SU-DHL-6 (cell line): ENCODE results near the gene GSK3B.

Experiments used
- H2AFZ ChIP-seq: fragments of 200-600 bp; sonication (generic); 2 replicates; pipeline ENCODE4 v1.6.1; 2014; ENCODE audit warnings: low read depth, mild to moderate bottlenecking, moderate library complexity, mixed read lengths, antibody characterized with exemption, low read length; ENCODE audit not compliant: severe bottlenecking
- H3F3A ChIP-seq: fragments of 200-600 bp; shearing (Covaris generic); 2 replicates; pipeline ENCODE4 v1.6.0; 2016; ENCODE audit warnings: antibody characterized with exemption, mild to moderate bottlenecking; ENCODE audit not compliant: insufficient read depth
- H3K27ac ChIP-seq: fragments of 200-600 bp; sonication (generic); 2 replicates; pipeline ENCODE4 v1.5.1; 2016; ENCODE audit warnings: low read depth, mild to moderate bottlenecking, low read length, moderate library complexity, mixed read lengths
- H3K27me3 ChIP-seq: fragments of 200-600 bp; sonication (generic), shearing (Covaris generic); 2 replicates; pipeline ENCODE4 v1.6.0; 2014; ENCODE audit warnings: mild to moderate bottlenecking, low read length
- H3K36me3 ChIP-seq: fragments of 200-600 bp; sonication (generic); 2 replicates; pipeline ENCODE4 v1.6.1; 2014; ENCODE audit warnings: mild to moderate bottlenecking, low read length, mixed read lengths
- H3K4me2 ChIP-seq: fragments of 300-600, 200-600 bp; shearing (Covaris generic), sonication (generic); 2 replicates; pipeline ENCODE4 v1.6.0; 2014; ENCODE audit warnings: low read length, low read depth, mild to moderate bottlenecking; ENCODE audit not compliant: poor library complexity, severe bottlenecking
- H3K4me3 ChIP-seq: fragments of 200-600 bp; sonication (generic); 2 replicates; pipeline ENCODE4 v1.5.1; 2014; ENCODE audit warnings: antibody characterized with exemption, low read length, mild to moderate bottlenecking, mixed read lengths; ENCODE audit not compliant: insufficient read depth, poor library complexity, severe bottlenecking
- H3K79me2 ChIP-seq: fragments of 200-600 bp; sonication (generic); 2 replicates; pipeline ENCODE4 v1.6.1; 2014; ENCODE audit warnings: mild to moderate bottlenecking, low read length, moderate library complexity; ENCODE audit not compliant: insufficient read depth
- H3K9ac ChIP-seq: fragments of 200-600 bp; sonication (generic); 2 replicates; pipeline ENCODE4 v1.7.0; 2014; ENCODE audit warnings: mild to moderate bottlenecking, low read length
- H3K9me2 ChIP-seq: fragments of 200-600 bp; sonication (generic); replicated peaks from 2 replicates; pipeline ENCODE4 v1.6.1; 2014; ENCODE audit warnings: low read length; ENCODE audit not compliant: insufficient read depth
- H3K9me3 ChIP-seq: fragments of 200-600 bp; sonication (generic); 2 replicates; pipeline ENCODE4 v1.6.1; 2014; ENCODE audit warnings: low read length, mixed read lengths; ENCODE audit not compliant: insufficient read depth
- H4K20me1 ChIP-seq: fragments of 200-600 bp; sonication (generic); 2 replicates; pipeline ENCODE4 v1.6.1; 2014; ENCODE audit warnings: low read depth, mild to moderate bottlenecking, antibody characterized with exemption, low read length, moderate library complexity, mixed read lengths
- EZH2phosphoT487 ChIP-seq: fragments of 200-600 bp; sonication (generic), shearing (Covaris generic); conservative IDR thresholded peaks from 2 replicates; pipeline ENCODE4 v1.6.1; 2018; ENCODE audit warnings: mild to moderate bottlenecking, antibody characterized with exemption, low read length, moderate library complexity, mixed read lengths
- TF ChIP-seq, protein P1 (sequence below): fragments of 200-600 bp; sonication (generic); IDR thresholded peaks from one replicate; pipeline ENCODE4 v1.5.1; 2017; ENCODE audit warnings: antibody characterized with exemption, mild to moderate bottlenecking, low read length, moderate library complexity; ENCODE audit not compliant: insufficient read depth, poor library complexity, severe bottlenecking

Gene GSK3B

DNA sequence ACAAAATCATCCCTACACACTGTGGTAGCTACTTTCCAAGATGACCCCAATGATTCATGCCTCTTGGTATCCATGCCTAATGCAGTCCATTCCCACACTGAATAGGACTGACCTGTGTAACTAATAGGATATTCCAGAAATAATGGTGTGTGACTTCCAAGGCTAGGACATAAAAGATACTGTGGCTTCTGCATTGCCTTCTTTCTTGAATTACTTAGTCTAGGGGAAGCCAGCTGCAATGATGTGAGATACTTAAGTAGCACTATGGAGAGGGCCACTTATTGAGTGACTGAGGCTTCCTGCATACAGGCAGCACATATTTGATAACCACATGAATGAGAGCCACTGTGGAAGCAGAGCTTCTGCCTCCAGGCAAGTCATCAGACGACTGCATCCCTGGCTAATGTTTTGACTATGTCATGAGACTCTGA, 262.3 kb downstream of the GSK3B start:
- H3K36me3 ChIP-seq, result no peaks in the 10 kb centered on the region
- no peaks in the 10 kb centered on the region for H3K79me2 ChIP-seq
- H3K27ac ChIP-seq, result no peak overlapping the region
- no peak overlapping the region for H3K4me2 ChIP-seq
- no peaks in the 10 kb centered on the region for H3K27me3 ChIP-seq
- no peak overlapping the region for H2AFZ ChIP-seq
- H3K9me2 ChIP-seq, result no peaks in the 10 kb centered on the region
- H3F3A ChIP-seq, result no peaks in the 10 kb centered on the region
- no peak overlapping the region for H3K9ac ChIP-seq
- H3K9me3 ChIP-seq, result no peaks in the 10 kb centered on the region
- no peak overlapping the region for H3K4me3 ChIP-seq
- H4K20me1 ChIP-seq, result no peaks in the 10 kb centered on the region
- no peak for TF ChIP-seq EZH2phosphoT487

DNA sequence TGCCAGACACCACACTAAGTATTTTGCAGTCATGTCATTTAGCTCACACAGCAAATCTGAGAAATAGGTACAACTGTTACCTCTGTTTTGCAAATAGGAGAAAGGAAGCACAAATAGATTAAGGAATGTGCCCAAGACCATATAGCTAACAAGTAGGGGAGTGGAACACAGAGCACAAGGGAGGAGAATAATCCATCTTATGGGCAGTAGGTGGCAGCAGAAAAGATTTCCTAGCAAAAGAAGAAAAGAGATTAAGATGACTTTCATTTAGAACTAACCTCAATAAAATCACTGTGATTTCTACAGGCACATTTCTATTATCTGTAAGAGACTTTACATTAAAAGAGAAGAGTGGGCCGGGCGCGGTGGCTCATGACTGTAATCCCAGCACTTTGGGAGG, 263.2 kb downstream of the GSK3B start:
- Histone ChIP-seq H4K20me1 (no peaks in the 10 kb centered on the region), H3K27me3 (no peaks in the 10 kb centered on the region), H3K4me2 (no peak overlapping the region), H3K9ac (no peak overlapping the region), H3K36me3 (no peaks in the 10 kb centered on the region), H2AFZ (no peak overlapping the region), H3K27ac (no peak overlapping the region), H3K79me2 (no peaks in the 10 kb centered on the region), H3K9me3 (no peaks in the 10 kb centered on the region), H3K9me2 (no peaks in the 10 kb centered on the region), H3F3A (no peaks in the 10 kb centered on the region), H3K4me3 (no peak overlapping the region)
- TF ChIP-seq, protein P1, sequence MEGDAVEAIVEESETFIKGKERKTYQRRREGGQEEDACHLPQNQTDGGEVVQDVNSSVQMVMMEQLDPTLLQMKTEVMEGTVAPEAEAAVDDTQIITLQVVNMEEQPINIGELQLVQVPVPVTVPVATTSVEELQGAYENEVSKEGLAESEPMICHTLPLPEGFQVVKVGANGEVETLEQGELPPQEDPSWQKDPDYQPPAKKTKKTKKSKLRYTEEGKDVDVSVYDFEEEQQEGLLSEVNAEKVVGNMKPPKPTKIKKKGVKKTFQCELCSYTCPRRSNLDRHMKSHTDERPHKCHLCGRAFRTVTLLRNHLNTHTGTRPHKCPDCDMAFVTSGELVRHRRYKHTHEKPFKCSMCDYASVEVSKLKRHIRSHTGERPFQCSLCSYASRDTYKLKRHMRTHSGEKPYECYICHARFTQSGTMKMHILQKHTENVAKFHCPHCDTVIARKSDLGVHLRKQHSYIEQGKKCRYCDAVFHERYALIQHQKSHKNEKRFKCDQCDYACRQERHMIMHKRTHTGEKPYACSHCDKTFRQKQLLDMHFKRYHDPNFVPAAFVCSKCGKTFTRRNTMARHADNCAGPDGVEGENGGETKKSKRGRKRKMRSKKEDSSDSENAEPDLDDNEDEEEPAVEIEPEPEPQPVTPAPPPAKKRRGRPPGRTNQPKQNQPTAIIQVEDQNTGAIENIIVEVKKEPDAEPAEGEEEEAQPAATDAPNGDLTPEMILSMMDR, result no peak
- no peak for TF ChIP-seq EZH2phosphoT487

DNA sequence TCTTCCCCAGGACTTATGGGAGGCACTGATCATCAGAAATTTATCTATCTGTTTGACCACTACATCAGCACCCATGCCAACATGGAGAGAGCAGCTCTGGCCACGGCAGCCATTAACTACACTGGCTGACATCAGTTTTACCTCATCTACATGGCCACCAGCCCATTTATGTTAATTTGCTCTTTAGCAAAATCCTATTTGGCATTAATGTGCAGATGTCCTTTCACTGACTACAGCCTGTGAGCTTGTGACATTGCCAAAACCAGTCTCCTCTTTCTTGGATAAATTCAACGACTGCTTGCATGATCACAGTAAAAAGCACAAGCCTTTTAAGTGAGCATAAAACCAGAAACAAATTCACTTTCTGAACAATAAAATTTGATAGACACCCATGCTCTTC, 264.8 kb downstream of the GSK3B start:
- no peaks in the 10 kb centered on the region for H4K20me1 ChIP-seq
- H3K79me2 ChIP-seq, result no peaks in the 10 kb centered on the region
- no peaks in the 10 kb centered on the region for H3K9me3 ChIP-seq
- no peak overlapping the region for H2AFZ ChIP-seq
- no peak overlapping the region for H3K27ac ChIP-seq
- H3K27me3 ChIP-seq, result no peaks in the 10 kb centered on the region
- H3K36me3 ChIP-seq, result no peaks in the 10 kb centered on the region
- no peaks in the 10 kb centered on the region for H3F3A ChIP-seq
- no peak overlapping the region for H3K9ac ChIP-seq
- no peaks in the 10 kb centered on the region for H3K9me2 ChIP-seq
- no peak overlapping the region for H3K4me3 ChIP-seq
- no peak for TF ChIP-seq EZH2phosphoT487
- TF ChIP-seq, protein P1, result no peak
- no peak overlapping the region for H3K4me2 ChIP-seq

DNA sequence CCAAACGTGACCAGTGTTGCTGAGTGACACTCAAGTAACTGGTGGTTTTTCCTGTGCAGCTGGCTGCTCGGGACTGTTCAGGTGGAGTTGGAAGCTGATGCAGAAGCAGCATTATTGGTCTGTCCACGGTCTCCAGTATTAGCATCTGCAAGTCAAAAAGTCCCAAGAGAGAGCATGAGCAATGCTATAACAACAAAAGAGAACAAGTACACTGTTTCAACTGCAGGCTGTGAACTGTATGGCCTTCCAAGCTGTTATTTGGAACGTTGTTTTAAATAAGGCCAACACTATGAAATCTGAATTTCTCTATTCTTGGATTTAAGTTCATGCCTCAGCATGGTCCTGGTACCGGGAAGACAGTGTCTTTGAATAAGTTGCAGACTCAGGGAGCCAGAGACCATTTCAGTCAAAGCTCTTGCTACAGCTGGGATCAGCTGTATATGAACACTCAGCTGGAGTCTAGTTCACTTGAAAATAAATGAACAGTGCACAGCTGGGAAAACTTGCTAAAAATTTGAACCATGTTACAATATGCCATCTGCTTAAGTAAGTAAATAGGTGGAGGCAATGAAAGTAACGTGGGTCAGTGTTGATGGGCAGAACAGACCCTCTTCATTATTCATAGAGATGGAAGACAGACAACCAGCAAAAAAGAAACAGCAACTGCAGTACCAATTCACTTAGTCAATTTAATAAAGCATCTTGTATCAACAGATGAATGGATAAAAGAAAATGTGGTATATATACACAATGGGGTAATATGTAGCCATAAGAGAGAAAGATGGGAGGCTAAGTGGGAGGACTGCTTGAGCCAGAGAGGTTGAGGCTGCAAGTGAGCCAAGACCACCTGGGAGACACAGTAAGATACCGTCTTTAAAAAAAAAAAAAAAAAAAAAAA, 267.3 kb downstream of the GSK3B start:
- no peaks in the 10 kb centered on the region for H3K9me2 ChIP-seq
- no peak for TF ChIP-seq EZH2phosphoT487
- TF ChIP-seq, protein P1, result no peak

More for the DNA sequence above, 267.3 kb downstream of the GSK3B start:
- Histone ChIP-seq H3K4me2 (no peak overlapping the region), H3K79me2 (no peaks in the 10 kb centered on the region), H3K9ac (no peak overlapping the region), H3K36me3 (no peaks in the 10 kb centered on the region), H3K4me3 (no peak overlapping the region), H4K20me1 (no peaks in the 10 kb centered on the region), H3F3A (0 out of 2 replicates have a peak, but pooled peaks cover under 1% of the 10 kb centered on the region), H3K27ac (no peak overlapping the region), H2AFZ (no peak overlapping the region), H3K9me3 (no peaks in the 10 kb centered on the region), H3K27me3 (no peaks in the 10 kb centered on the region)
